ENCODE data around the gene SMG7.
"Not testable (repeated sequence)": the region's sequence is repeated elsewhere in the genome, so short reads cannot be mapped to it uniquely, and the experiment has no call there.

The SMG7 gene, protein sequence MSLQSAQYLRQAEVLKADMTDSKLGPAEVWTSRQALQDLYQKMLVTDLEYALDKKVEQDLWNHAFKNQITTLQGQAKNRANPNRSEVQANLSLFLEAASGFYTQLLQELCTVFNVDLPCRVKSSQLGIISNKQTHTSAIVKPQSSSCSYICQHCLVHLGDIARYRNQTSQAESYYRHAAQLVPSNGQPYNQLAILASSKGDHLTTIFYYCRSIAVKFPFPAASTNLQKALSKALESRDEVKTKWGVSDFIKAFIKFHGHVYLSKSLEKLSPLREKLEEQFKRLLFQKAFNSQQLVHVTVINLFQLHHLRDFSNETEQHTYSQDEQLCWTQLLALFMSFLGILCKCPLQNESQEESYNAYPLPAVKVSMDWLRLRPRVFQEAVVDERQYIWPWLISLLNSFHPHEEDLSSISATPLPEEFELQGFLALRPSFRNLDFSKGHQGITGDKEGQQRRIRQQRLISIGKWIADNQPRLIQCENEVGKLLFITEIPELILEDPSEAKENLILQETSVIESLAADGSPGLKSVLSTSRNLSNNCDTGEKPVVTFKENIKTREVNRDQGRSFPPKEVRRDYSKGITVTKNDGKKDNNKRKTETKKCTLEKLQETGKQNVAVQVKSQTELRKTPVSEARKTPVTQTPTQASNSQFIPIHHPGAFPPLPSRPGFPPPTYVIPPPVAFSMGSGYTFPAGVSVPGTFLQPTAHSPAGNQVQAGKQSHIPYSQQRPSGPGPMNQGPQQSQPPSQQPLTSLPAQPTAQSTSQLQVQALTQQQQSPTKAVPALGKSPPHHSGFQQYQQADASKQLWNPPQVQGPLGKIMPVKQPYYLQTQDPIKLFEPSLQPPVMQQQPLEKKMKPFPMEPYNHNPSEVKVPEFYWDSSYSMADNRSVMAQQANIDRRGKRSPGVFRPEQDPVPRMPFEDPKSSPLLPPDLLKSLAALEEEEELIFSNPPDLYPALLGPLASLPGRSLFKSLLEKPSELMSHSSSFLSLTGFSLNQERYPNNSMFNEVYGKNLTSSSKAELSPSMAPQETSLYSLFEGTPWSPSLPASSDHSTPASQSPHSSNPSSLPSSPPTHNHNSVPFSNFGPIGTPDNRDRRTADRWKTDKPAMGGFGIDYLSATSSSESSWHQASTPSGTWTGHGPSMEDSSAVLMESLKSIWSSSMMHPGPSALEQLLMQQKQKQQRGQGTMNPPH

GRCh38 chr1:183472488-183473216, at the start of gene SMG7:
TSS of gene SMG7 (plus strand) at chr1:183472499. CDS start at chr1:183472621, 122 bp downstream.
- peak; percentile 12 for DNase-seq (ENCODE audit: low spot score)

DNA sequence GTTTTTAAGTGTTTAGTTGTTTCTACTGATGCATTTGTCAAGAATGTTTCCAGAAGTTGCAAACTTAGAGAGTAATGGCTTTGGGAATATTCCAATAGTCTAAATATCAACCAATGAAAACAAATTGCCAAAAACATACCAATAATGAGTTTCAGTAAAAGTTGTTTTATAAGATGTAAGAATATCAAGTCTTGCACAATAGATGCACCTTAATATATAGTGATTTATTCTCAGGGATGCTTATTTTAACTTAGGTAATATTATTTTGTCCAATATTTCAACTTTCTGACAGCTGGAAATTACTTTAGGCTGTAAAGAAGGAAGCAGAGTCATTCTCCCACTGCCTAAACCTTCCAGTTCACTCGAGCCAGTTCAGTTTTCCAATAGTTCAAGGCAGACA, 48.8 kb upstream of the SMG7 start:
- DNase-seq (ENCODE audit: low spot score) = no peak

GRCh38 chr1:183424691-183425090, 47.6 kb upstream of the SMG7 start:
- no peak for DNase-seq (ENCODE audit: low spot score)

GRCh38 chr1:183427591-183427990, 44.7 kb upstream of the SMG7 start:
- DNase-seq (ENCODE audit: low spot score) = not testable (repeated sequence)

- DNase-seq (ENCODE audit: low spot score) = no peak
These were observed 40.3 kb upstream of the SMG7 start for GRCh38 chr1:183431840-183432547.

DNA sequence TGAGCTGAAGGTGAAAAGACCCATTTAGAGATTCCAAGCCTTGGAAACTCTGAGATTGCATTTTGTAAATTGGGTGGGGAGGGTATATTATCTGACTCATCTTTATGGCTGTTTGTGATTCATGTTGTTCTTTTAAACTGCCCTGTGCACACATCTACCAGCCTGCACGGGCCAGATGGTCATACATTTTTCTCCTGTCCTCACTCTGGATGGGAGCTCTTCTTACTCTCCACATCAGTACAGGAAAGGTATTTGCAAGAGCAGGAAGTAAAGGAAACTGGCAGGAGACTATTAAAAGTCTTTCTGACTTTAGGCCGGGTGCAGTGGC, 39.8 kb upstream of the SMG7 start:
- DNase-seq (ENCODE audit: low spot score) = no peak

DNA sequence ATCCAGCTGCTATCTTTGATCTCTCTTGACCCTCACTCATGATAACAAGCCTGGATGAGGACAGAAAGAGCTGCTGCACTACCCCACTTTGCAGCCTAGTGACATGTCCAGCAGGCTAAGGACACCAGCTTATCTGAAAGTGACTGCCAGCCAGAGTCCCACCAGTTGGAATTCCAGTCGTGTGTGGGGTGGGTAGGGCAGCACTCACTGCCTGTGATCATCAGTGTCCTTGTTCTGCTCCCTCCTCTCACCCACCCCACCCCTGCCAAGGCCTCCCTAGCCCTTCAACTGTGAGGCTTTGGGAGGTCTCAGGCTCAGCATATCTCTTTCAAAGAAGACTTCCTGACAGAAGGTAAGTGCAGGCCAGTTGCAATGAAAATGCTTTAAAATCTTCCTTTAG, 38.6 kb upstream of the SMG7 start:
- DNase-seq (ENCODE audit: low spot score) = no peak

DNA sequence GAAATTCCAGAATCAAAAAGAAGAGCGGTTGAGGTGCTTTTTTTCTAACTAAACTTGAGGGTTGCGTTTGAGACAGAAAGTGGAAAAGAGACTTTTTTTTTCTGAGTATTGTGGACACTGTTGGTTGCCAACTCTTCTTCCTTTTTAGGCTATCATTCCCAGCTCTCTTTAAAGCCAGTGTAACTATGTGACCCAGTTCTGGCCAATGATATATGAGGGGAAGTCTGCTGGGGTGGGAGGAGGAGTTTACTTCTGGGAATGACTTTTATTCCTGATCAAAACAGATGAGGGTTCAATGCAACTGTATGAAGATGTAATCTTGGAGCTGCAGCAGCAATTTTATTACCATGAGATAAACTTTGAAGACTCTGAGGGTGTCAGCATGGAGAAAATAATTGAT, 36.8 kb upstream of the SMG7 start:
- no peak for DNase-seq (ENCODE audit: low spot score)

- DNase-seq (ENCODE audit: low spot score) = no peak
These were observed 34.2 kb upstream of the SMG7 start for GRCh38 chr1:183438060-183438459.

DNA sequence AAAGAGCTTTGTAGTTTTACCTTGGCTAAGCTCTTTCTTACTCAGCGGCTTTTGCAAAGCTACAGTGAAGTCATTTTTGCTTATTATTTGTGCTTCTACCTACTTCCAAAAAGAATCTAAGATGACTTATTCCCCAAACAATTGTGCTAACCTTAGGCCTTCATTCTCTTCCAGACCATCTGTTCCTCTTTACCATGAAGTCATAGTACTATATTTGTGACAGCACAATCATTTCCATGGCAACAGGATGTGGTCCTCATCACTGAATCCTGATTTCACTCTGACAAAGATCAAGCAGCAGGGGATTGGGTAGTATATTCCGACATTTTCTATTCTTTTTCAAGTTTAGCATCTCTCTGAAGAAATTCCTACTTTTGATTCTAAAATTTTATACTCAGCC, 29.3 kb upstream of the SMG7 start:
- DNase-seq (ENCODE audit: low spot score) = peak; percentile 50

DNA sequence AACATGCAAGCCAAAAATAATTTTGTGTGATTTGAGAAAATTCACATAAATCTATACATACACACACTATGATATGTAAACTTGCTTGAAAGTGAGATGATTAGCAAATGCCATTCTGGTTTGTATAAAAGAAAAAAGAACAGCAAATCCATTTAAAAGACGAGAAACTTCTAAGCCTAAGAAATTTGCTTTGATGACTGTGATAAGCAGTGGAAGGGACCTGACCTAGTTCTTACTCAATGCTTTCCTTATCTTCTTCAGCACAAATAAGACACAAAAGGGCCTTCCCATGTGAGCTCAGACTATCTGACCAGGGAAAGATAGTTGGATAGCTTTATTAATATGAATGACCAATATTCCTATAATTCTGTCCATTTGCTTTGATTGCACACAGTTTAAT, 28.8 kb upstream of the SMG7 start:
- no peak for DNase-seq (ENCODE audit: low spot score)

- DNase-seq (ENCODE audit: low spot score) = peak; percentile 68
These were observed 28.1 kb upstream of the SMG7 start for GRCh38 chr1:183444243-183444642.

DNA sequence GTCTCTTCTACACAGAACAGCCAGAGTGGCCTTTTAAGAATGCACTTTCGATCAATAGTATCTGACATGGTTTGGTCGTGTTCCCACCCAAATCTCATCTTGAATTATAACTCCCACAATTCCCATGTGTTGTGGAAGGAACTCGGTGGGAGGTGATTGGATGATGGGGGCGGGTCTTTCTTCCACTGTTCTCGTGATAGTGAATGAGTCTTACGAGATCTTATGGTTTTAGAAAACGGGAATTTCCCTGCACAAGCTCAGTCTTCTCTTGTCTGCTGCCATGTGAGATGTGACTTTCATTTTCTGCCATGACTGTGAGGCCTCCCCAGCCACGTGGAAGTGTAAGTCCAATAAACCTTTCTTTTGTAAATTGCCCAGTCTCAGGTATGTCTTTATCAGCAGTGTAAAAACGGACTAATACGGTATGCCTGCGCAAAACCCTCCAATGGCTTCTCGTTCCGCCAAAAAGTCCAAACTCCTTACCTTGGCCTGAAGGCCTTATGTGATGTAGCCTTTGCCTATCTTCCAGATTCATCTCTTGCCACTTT, 23.0 kb upstream of the SMG7 start:
- no peak for DNase-seq (ENCODE audit: low spot score)

- no peak for DNase-seq (ENCODE audit: low spot score)
These were observed 22.2 kb upstream of the SMG7 start for GRCh38 chr1:183450093-183450492.

DNA sequence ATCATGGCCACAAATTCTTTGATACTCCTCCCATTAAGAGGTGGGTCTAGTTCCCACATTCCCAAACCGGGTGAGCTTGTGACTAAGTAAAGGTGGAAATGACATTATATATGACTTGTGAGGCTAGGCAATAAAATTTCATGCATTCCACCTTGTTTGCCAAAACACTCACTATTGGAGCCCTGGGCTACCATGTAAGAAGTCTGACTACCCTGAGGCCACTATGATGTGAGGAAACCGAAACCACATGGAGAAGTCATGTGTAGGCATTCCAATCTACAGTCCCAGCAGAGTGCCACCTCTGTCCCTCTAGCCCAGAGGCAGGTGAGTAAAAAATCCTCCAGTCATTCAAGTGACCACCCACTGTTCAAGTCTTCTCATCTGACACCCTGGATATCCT, 17.9 kb upstream of the SMG7 start:
- DNase-seq (ENCODE audit: low spot score) = no peak

DNA sequence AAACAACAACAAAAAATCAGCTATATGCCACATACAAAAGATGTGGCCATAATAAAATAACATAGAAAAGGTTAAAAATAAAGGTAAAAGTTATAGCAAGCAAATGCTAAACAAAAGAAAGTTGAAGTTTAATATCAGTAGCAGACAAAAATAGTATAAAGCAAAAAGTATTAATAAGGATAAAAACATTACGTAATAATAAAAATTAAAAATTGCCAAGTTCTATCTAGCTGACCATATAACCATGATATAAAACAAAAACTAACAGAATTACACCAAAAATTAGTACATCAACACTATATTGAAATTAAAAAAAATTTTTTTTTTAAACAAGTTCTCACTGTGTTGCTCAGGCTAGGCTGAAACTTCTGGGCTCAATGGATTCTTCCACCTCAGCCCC, 15.5 kb upstream of the SMG7 start:
- DNase-seq (ENCODE audit: low spot score) = no peak

DNA sequence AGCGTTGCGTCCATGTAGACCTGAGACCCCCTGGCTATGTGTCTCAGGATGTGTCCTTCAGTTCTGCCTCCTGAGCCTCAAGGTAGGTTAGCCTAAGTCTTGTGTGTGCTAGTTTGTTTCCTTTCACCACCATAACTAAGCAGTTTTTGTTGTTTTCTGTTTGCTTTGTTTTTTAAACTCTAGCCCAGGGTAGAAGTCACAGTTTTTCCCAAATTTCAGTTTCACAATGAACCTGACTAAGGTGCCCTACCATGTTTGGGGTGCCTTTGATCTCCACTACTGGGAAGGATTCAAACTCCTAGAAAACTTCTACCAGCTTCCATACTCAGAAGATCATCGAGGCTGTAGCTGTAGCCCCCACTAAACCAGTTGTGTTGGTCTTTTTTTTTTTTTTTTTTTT, 14.8 kb upstream of the SMG7 start:
- no peak for DNase-seq (ENCODE audit: low spot score)

DNA sequence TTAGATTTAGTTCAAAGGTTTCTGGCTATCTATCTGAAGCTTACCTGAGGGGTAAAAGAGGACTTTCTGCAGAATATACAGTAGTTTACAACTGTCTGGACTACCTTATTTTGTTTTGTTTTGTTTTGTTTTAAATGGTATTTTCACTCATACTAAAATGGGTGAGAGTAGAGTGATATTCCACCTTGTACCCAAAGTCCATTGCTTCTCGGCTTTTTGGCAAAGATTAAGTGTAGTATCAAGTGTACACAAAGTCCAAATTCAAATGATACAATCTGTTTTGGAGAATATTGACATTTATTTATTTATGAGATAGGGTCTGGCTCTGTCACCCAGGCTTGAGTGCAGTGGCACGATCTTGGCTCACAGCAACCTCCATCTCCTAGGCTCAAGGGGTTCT, 11.7 kb upstream of the SMG7 start:
- no peak for DNase-seq (ENCODE audit: low spot score)

GRCh38 chr1:183461350-183461749, 10.9 kb upstream of the SMG7 start:
- no peak for DNase-seq (ENCODE audit: low spot score)

DNA sequence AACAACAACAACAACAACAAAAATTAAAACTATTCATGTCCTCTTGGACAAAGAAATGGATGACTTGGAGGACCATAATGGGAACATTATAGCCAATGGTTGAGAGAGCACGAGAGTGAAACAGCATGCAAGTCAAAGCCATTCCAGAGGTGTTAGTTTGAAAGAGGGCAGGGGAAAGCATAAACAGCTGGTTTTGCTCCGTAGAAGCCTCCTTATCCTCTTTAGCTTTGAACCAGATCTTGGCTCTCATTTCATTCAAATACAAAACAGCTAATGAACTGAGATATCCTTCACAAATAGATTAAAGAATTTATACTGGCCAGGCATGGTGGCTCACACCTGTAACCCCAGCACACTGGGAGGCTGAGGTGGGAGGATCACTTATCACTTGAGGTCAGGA, 8.7 kb upstream of the SMG7 start:
- DNase-seq (ENCODE audit: low spot score) = no peak

- no peak for DNase-seq (ENCODE audit: low spot score)
These were observed 5.5 kb upstream of the SMG7 start for GRCh38 chr1:183466781-183467180.

Measured in kidney capillary endothelial cell (primary cell).